NCI-H526 (cell line): ENCODE results near the gene CAPS.
"Not testable (repeated sequence)": the region's sequence is repeated elsewhere in the genome, so short reads cannot be mapped to it uniquely, and the experiment has no call there.

Experiments
- DNase-seq, 2 experiments: peaks; one replicate each; lab custom pipeline; 2025; lab: John Stamatoyannopoulos, UW

CAPS gene

GRCh38 chr19:5956323-5956722, 42.3 kb downstream of the CAPS start:
- DNase-seq: no peak

DNA sequence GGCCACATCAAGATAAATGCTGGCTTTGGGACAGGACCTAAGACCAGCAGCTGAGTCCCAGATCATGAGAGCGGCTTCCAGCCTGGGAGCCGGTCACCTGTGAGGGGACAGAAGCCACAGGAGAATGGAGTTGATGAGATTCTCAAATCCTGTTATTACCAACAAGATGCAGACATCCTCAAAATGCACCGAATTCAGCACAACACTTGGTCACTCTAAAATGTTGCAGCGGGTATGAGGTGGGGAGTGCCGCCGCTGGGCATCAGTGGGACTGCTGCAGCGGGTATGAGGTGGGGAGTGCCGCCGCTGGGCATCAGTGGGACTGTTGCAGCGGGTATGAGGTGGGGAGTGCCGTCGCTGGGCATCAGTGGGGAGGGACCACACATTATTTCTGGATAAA, 42.7 kb downstream of the CAPS start:
- DNase-seq: no peak

DNA sequence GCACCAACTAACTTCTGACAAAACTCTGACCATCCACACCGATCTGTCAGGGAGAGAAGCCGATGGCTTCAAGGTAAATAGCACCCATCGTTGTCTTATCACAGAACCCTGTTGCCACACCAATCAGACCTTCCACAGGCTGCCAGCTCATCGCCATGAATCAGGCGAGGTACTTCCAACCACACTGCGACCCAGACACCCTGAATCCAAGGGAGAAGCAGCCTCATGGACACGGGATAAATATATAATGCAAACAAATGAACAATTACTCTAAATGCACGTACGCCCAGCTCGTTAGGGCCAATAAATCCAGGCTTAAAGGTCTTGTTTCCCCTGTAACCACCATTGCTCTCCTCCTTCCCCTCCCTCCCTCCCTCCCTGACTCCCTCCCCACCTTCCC, 43.1 kb downstream of the CAPS start:
- no peak for DNase-seq

DNA sequence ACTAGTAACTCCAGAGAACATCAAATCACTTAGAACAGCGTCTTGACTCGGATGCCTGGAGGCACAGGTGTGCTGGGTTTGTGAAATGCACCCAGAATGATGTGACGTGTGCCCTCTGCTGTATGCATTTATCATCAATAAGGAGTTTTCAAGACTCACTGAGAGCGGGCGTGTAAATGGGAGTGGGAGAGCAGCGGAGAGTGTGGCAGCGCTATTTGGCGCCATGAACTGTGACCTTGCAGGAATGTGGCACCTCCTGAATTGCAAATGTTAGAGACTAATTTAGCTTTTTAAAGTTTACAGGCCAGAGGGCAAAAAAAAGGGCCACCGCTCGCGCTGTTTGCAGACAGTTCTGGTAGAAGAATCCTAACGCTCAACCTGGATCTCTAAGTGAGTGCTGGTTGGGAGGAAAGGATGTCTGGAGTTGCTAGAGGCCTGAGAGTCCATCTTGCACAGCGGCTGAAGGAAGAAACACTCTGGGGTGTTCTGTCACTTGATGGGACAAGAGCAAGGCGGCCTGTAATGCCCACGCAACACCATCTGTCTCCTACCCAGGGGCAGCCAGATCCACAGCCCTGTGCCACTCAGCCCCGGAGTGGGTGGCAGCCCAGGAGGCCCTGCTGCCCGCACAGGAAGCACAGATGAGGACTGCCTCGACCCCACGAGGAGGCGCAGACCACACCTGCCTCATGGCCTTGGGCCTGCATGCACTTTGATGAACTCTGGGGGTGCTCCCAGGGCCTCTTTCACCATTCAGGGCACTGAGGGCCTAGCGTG, 44.2 kb downstream of the CAPS start:
- DNase-seq: no peak

DNA sequence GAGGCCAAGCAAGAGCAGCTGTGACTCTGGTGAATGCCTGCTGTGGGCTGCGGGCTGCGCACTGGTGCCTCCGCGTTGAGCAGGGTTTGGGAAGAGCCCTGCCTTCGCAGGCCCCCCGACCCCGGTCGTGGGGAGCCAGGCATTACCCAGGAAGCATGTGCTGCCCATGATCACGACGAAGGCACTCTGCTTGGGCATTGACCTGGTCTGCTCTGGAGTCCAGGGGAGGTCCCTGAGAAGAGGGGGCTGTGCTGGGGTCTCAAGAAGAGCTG, 44.7 kb downstream of the CAPS start:
- no peak for DNase-seq

DNA sequence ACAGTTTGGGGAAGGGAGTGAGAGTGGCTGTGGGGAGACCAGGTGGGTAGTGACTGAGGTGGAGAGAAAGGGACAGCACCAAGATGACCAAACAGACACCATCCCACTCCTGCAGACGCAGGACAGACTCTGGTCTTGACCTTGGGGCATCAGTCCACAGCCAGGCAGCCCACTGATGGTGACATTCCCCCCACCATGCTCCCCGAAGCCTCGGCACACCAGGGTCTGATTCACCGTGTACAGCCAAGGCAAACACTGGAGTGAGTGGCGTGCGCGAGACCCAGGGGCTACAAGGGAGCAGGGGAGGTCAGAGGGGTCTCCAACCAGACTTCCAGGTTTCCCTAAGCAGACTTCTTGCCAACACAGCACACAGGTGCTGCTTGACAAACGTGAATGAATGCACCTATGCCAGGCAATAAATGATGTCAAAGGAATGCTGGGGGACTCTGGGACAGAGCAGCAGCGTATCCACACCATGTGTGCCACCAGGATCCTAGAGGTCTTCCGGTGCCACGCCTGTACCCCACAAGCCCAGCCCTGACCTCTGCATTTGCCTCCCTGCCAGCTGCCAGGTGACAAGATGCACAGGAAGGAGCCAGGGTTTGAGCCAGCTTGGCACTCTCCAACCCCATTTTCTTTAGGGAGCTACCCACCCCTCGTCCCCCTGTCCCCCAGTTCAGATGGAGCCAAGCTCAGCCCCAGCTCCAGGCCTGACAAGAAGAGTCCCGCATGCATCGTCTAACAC, 45.4 kb downstream of the CAPS start:
- DNase-seq: no peak

DNA sequence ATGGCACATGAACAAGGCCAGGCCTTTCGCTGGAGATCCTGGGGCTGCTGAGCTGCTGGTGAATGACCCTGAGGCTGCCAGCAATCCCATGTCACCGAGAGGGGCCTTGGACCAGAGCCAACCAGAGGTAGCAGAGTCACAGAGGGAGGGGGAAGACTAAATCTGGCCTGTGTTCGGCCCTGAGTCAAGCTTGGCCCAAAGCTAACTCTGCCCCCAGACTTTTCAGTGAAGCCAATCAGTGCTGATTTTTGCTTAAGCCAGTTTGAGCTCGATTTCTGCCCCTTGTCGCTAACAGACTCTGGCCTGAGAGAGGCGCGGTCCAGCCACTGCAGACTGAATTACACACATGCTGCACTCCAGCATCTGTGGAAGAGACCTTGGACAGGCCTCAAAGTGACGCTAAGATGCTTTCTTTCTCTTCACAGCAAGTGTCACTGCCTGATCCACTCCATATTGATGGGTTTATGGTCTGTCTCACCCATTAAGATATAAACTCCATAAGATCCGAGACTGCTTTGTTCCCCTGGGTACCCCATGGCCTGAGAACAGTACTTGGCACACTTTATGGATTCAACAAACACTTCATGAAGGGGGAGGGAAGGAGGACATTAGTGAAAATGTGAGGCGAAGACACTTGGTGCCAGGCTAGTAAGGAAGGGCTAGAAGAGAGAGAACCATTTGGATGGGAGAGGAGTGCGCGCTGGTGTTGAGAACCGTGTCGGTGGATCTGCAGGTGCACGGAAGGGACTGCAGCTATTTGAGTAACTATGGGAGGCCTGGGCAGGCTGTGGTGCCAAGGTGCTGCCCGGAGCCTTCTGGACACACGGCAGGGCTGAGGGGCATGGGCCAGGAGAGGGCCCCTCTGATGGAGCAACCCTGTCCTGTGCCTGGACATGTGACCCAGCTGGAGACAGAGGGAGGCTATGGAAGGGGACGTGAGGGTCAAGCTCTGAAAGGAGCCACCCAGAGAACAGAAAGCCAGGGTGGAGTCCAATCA, 46.2 kb downstream of the CAPS start:
- no peak for DNase-seq

DNA sequence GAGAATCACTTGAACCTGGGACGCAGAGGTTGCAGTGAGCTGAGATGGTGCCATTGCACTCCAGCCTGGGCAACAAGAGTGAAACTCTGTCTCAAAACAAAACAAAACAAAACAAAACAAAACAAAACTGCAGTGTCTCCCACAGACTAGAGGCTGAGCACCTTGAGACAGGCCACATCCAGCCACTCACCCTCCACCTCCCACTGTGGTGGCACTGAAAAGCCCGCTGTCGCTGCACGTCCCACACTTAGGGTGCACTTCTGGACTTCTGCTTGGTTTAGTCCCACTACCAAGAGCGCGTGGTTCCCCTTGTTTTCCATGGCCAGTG, 47.6 kb downstream of the CAPS start:
- DNase-seq: not testable (repeated sequence)

DNA sequence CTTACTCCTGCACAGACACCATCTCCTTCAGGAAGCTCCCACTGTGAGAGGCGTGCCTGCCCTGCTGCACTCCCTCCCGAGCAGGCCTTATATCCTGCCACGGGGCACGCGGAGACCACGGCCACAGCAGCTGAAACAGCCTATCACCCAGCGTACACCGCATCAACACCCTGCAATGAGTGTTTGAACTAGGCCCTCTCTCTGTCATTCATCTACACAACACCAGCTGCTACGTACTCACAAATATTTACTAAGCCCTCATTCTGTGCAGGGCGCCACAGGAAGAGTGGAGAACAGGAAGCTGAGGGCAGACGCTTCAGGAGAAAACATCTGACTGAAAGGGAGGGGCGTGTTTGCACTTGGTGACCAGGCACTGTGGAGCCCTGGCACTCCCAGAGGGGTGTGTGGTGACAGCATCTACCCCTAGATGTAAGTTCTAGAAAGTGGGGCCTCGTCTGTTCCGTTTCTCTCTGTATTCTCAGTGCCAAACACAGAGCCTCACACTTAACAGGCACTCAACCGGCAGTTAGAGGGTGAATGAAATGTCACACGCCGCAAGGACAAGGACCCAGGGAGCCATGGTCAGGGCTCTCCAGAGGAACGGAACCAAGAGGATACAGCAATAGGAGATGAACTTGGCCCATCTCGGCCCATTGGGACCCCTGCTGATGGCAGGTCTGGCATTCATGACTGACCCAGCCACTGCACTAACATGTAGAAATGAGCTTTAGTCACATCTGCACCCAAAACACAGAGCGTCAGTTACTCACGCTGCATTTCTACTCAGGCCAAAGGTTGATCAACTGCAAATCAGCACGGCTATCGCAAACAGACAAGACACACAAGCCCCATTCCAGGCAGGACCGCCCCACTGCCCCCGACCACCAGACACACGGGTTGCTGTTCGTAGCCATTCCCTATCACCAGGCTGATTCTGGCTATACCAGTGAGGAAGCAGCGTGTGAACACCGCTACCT, 48.2 kb downstream of the CAPS start:
- peak in 1 of 2 experiments; percentile 31 for DNase-seq

- DNase-seq: not testable (repeated sequence)
Observed at GRCh38 chr19:5963259-5963658, 49.2 kb downstream of the CAPS start.

GRCh38 chr19:5963855-5964254, 49.8 kb downstream of the CAPS start:
- no peak for DNase-seq

DNA sequence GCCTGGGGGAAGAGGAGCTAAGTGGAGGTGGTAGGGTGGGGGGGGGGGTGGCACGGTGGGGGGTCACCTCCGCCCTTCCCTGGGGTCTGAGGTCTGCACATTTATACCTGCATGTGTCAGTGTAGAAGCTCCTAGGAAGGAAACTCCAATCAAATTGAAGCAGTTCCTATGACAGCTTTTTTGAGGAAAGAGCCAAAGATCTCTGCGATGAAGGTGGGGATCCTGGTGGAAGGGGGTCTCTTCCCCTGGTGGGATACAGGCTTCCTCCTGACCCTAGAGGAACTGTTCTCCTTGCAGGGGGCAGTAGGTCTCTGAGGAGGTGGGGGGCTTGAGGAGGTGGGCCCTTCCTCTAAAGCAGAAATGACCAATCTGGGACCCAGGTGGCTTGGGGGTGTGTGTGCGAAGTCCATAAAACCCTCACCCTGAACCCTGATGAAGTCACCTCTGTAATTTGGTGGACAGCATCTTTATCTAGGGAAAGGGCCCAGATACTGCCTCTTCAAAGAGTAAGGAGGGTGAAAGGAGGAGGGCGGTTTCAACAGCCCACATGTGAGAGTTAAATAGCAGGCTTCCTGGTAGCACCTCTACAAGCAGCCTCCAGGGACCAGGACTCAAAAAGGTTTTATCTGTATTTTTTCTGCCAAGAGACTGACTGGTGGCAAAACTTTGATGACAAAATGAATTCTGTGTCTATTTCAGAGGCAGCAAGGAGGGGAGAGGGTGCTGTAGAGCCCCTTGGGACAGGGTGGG, 50.9 kb downstream of the CAPS start:
- no peak for DNase-seq
